ENCODE measurements around the gene CACNG3.
"Not testable (repeated sequence)": the region's sequence is repeated elsewhere in the genome, so short reads cannot be mapped to it uniquely, and the experiment has no call there.

Gene CACNG3

GRCh38 chr16:24279982-24280515, 23.9 kb downstream of the CACNG3 start:
- no peak for DNase-seq (ENCODE audit: low spot score)

- DNase-seq (ENCODE audit: low spot score) = no peak
These were observed 25.3 kb downstream of the CACNG3 start for GRCh38 chr16:24281466-24281865.

GRCh38 chr16:24282141-24282540, 26.0 kb downstream of the CACNG3 start:
- DNase-seq (ENCODE audit: low spot score) = no peak

- DNase-seq (ENCODE audit: low spot score) = no peak
These were observed 30.7 kb downstream of the CACNG3 start for GRCh38 chr16:24286741-24287405.

- DNase-seq (ENCODE audit: low spot score) = no peak
These were observed 32.4 kb downstream of the CACNG3 start for GRCh38 chr16:24288516-24288915.

- no peak for DNase-seq (ENCODE audit: low spot score)
These were observed 33.1 kb downstream of the CACNG3 start for GRCh38 chr16:24289166-24289700.

- no peak for DNase-seq (ENCODE audit: low spot score)
These were observed 35.8 kb downstream of the CACNG3 start for GRCh38 chr16:24291932-24292331.

- no peak for DNase-seq (ENCODE audit: low spot score)
These were observed 38.0 kb downstream of the CACNG3 start for GRCh38 chr16:24294131-24294530.

- DNase-seq (ENCODE audit: low spot score) = no peak
These were observed 41.2 kb downstream of the CACNG3 start for GRCh38 chr16:24297375-24297774.

- no peak for DNase-seq (ENCODE audit: low spot score)
These were observed 42.5 kb downstream of the CACNG3 start for GRCh38 chr16:24298548-24299167.

- not testable (repeated sequence) for DNase-seq (ENCODE audit: low spot score)
These were observed 44.6 kb downstream of the CACNG3 start for GRCh38 chr16:24300750-24301149.

GRCh38 chr16:24302636-24303035, 46.5 kb downstream of the CACNG3 start:
- no peak for DNase-seq (ENCODE audit: low spot score)

GRCh38 chr16:24308200-24308599, 52.1 kb downstream of the CACNG3 start:
- DNase-seq (ENCODE audit: low spot score) = no peak

- DNase-seq (ENCODE audit: low spot score) = no peak
These were observed 53.4 kb downstream of the CACNG3 start for GRCh38 chr16:24309258-24310142.

- DNase-seq (ENCODE audit: low spot score) = no peak
These were observed 59.2 kb downstream of the CACNG3 start for GRCh38 chr16:24315343-24315742.

- no peak for DNase-seq (ENCODE audit: low spot score)
These were observed 62.5 kb downstream of the CACNG3 start for GRCh38 chr16:24318680-24319079.

- DNase-seq (ENCODE audit: low spot score) = no peak
These were observed 63.1 kb downstream of the CACNG3 start for GRCh38 chr16:24319126-24319814.

- no peak for DNase-seq (ENCODE audit: low spot score)
These were observed 66.0 kb downstream of the CACNG3 start for GRCh38 chr16:24322106-24322505.

- DNase-seq (ENCODE audit: low spot score) = no peak
These were observed 68.3 kb downstream of the CACNG3 start for GRCh38 chr16:24324421-24324820.

GRCh38 chr16:24328835-24329452, 72.8 kb downstream of the CACNG3 start:
- DNase-seq (ENCODE audit: low spot score) = no peak

GRCh38 chr16:24332178-24332577, 76.0 kb downstream of the CACNG3 start:
- DNase-seq (ENCODE audit: low spot score) = no peak

All from left forelimb (tissue), 1 donor.